GM06990 (cell line): ENCODE data around the gene MEIKIN.

ENCODE experiments used
- DNase-seq: peaks from one replicate; pipeline ENCODE4 v3.0.0-alpha.2; 2011; ENCODE audit not compliant: insufficient read length; ENCODE audit errors: extremely low read depth
- H3K27me3 ChIP-seq: replicated peaks from 2 replicates; pipeline ENCODE4 v1.6.0; 2011; ENCODE audit warnings: low read length; ENCODE audit not compliant: control insufficient read depth, insufficient read depth
- H3K36me3 ChIP-seq: 2 replicates; pipeline ENCODE4 v1.5.1; 2011; ENCODE audit warnings: low read length; ENCODE audit not compliant: control insufficient read depth, insufficient read depth
- H3K4me3 ChIP-seq: replicated peaks from 2 replicates; pipeline ENCODE4 v1.5.1; 2011; ENCODE audit warnings: low read depth, mild to moderate bottlenecking, control low read depth, low read length
- TF ChIP-seq, protein P1 (sequence below): IDR thresholded peaks from 2 replicates; pipeline ENCODE4 v1.5.1; 2011; ENCODE audit warnings: low read length, control low read depth, mild to moderate bottlenecking, inconsistent platforms; ENCODE audit not compliant: insufficient read depth, poor library complexity, severe bottlenecking

The MEIKIN gene

DNA sequence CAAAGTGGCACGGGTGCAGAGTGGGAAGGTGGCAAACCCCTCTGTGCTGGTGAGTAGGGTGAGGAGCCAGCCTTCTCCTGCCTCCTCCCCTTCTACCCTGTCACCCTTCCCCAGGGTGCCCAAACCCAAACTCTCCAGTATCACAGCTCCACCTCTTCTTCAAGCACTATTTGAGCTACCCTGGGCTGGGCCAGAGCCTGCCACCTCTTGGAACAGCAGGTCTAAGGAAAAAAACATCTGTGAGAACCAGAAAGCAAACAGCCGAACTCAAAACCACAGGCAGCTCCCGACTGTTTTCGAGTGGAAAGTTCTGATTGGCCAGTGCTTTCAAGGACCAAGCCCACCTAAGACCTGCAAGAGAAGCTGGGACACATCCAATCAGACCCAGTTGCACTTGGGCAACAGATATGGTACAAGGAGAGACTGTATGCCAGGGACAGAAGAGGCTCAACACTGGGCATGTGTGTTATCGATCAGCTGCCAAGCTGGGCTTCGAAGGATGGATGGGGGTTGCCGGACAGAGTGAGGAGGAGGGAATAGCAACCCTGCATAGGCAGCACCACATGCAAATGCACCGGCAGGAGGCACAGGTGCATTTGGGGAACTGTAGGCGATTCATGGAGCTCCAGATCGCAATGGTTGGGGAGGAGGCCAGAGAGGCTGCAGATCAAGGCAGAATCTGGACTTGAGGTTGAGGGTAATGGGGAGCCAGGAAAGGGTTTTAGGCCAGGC, 46.3 kb upstream of the MEIKIN start:
- no peak for DNase-seq
- TF ChIP-seq, protein P1, sequence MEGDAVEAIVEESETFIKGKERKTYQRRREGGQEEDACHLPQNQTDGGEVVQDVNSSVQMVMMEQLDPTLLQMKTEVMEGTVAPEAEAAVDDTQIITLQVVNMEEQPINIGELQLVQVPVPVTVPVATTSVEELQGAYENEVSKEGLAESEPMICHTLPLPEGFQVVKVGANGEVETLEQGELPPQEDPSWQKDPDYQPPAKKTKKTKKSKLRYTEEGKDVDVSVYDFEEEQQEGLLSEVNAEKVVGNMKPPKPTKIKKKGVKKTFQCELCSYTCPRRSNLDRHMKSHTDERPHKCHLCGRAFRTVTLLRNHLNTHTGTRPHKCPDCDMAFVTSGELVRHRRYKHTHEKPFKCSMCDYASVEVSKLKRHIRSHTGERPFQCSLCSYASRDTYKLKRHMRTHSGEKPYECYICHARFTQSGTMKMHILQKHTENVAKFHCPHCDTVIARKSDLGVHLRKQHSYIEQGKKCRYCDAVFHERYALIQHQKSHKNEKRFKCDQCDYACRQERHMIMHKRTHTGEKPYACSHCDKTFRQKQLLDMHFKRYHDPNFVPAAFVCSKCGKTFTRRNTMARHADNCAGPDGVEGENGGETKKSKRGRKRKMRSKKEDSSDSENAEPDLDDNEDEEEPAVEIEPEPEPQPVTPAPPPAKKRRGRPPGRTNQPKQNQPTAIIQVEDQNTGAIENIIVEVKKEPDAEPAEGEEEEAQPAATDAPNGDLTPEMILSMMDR, result no peak
- H3K36me3 ChIP-seq, result no peaks in the 10 kb centered on the region

DNA sequence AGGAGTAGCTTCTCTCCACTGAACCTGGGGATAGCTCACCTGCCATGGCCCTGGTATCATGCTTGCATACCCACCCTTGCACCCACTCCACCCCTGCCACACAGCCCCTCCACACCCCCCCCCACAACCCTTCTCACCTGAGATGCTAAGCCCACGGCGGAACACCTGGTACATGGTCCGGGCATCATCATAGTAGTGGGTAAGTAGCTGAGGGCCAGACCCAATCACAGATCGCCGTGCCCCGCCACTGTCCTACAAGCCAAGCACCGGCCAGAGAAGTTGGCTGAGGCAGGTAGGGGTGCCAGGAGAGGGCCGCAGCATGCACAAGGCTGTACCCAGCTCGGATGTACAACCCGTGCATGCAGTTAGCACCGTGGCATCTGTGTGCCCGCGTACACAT, 45.3 kb upstream of the MEIKIN start:
- H3K36me3 ChIP-seq, result no peaks in the 10 kb centered on the region
- DNase-seq, result no peak
- no peak overlapping the region for H3K4me3 ChIP-seq
- no peaks in the 10 kb centered on the region for H3K27me3 ChIP-seq
- TF ChIP-seq, protein P1, result no peak

More for the DNA sequence above, 46.3 kb upstream of the MEIKIN start:
- Histone ChIP-seq H3K4me3 (no peak overlapping the region), H3K27me3 (no peaks in the 10 kb centered on the region)

GRCh38 chr5:131988601-131989000, 43.1 kb upstream of the MEIKIN start:
- TF ChIP-seq, protein P1, result no peak
- Histone ChIP-seq H3K27me3 (no peaks in the 10 kb centered on the region; the same call in none of the 2 replicates), H3K4me3 (no peak overlapping the region), H3K36me3 (no peaks in the 10 kb centered on the region)
- no peak for DNase-seq

GRCh38 chr5:131987251-131987650, 41.8 kb upstream of the MEIKIN start:
- DNase-seq, result no peak
- no peaks in the 10 kb centered on the region for H3K36me3 ChIP-seq
- TF ChIP-seq, protein P1, result no peak
- H3K4me3 ChIP-seq, result no peak overlapping the region
- no peaks in the 10 kb centered on the region; the same call in none of the 2 replicates for H3K27me3 ChIP-seq

DNA sequence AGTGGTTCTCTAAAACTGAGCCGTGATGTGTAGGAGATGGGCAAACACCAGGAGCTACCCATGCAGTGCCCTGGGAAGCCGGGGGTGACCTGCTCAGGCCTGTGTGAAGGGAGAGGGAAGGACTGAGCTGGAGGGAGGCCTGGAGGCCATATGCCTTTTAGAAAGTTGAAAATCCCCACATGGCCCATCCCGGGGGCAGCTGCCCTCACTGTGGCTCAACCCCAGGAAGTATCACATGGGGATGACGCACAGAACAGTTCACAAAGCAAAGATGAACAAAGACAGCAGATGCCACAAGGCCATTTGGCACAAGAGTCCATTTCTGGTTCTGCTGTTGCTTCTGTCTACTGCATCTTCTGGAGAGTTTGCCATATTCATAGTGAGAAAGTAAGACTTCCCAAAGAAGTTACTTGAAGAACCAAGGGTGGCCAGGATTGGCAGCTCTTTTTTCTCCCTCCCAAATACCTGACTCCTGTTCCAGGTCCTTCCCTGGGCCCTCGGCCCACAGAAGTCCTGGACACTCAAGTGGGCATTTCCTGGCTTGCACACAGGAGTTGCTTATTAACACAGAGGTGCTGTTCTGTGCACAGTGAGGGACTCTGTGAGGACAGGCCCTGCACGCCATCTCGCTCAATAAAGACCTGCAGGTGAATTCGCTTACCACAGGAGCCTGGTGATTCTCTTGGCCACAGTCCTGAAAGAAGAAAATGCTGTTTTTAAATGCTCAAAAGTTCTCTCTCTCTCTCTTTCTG, 40.9 kb upstream of the MEIKIN start:
- no peak overlapping the region for H3K4me3 ChIP-seq
- TF ChIP-seq, protein P1, result no peak
- no peaks in the 10 kb centered on the region; the same call in none of the 2 replicates for H3K27me3 ChIP-seq
- DNase-seq, result no peak
- no peaks in the 10 kb centered on the region for H3K36me3 ChIP-seq
